T47D (cell line): ENCODE data around the gene ADAM12.

Source experiments
- DNase-seq, 2 experiments: peaks; one replicate each; pipeline versions ENCODE4 v3.0.0 to v3.0.0-alpha.2; 2011 to 2012; ENCODE audit warnings: low read depth in 1 of 2, low spot score in 1 of 2
- JUND ChIP-seq: IDR thresholded peaks from 2 replicates; pipeline ENCODE4 v1.6.1; 2012; ENCODE audit warnings: low read depth
- in situ Hi-C: cut with HindIII; loops from 2 replicates; pipeline ENCODE4 v1.10.0; 2016; ENCODE audit warnings: low sequenced_read_pairs, low pct_unique_long_range_greater_than_20kb

The ADAM12 gene

GRCh38 chr10:126212738-126213137, 175.5 kb downstream of the ADAM12 start:
- TF ChIP-seq JUND, result no peak
- no peak for DNase-seq
- in situ Hi-C loops, result no loop called here

- in situ Hi-C loops, result no loop called here
- no peak for DNase-seq
- no peak for TF ChIP-seq JUND
Observed at GRCh38 chr10:126210051-126210651, 178.1 kb downstream of the ADAM12 start.

- in situ Hi-C loops, result no loop called here
- DNase-seq, result no peak
- no peak for TF ChIP-seq JUND
Observed at GRCh38 chr10:126209451-126209850, 178.8 kb downstream of the ADAM12 start.

GRCh38 chr10:126208726-126209302, 179.5 kb downstream of the ADAM12 start:
- TF ChIP-seq JUND, result no peak
- DNase-seq, result no peak
- in situ Hi-C loops, result no loop called here

GRCh38 chr10:126207851-126208250, 180.4 kb downstream of the ADAM12 start:
- DNase-seq, result no peak
- in situ Hi-C loops, result no loop called here
- TF ChIP-seq JUND, result no peak

- TF ChIP-seq JUND, result no peak
- DNase-seq, result no peak
- in situ Hi-C loops, result no loop called here
Observed at GRCh38 chr10:126207313-126207771, 180.9 kb downstream of the ADAM12 start.

GRCh38 chr10:126205486-126206205, 182.6 kb downstream of the ADAM12 start:
- TF ChIP-seq JUND, result no peak
- in situ Hi-C loops, result no loop called here

GRCh38 chr10:126204320-126204719, 184.0 kb downstream of the ADAM12 start:
- no peak for TF ChIP-seq JUND
- in situ Hi-C loops, result no loop called here
- peak in 1 of 2 experiments; percentile 9 for DNase-seq

More at GRCh38 chr10:126205486-126206205, 182.6 kb downstream of the ADAM12 start:
- DNase-seq, result no peak

GRCh38 chr10:126203746-126204145, 184.5 kb downstream of the ADAM12 start:
- no peak for TF ChIP-seq JUND
- in situ Hi-C loops, result no loop called here
- no peak for DNase-seq

GRCh38 chr10:126201603-126202002, 186.7 kb downstream of the ADAM12 start:
- in situ Hi-C loops, result no loop called here

GRCh38 chr10:126199221-126199998, 188.9 kb downstream of the ADAM12 start:
- DNase-seq, result no peak
- TF ChIP-seq JUND, result no peak
- in situ Hi-C loops, result no loop called here

More at GRCh38 chr10:126201603-126202002, 186.7 kb downstream of the ADAM12 start:
- no peak for TF ChIP-seq JUND
- DNase-seq, result no peak

GRCh38 chr10:126198681-126199080, 189.6 kb downstream of the ADAM12 start:
- TF ChIP-seq JUND, result no peak
- no peak for DNase-seq
- in situ Hi-C loops, result no loop called here
